ENCODE measurements around the gene BMAL1.

The BMAL1 gene

DNA sequence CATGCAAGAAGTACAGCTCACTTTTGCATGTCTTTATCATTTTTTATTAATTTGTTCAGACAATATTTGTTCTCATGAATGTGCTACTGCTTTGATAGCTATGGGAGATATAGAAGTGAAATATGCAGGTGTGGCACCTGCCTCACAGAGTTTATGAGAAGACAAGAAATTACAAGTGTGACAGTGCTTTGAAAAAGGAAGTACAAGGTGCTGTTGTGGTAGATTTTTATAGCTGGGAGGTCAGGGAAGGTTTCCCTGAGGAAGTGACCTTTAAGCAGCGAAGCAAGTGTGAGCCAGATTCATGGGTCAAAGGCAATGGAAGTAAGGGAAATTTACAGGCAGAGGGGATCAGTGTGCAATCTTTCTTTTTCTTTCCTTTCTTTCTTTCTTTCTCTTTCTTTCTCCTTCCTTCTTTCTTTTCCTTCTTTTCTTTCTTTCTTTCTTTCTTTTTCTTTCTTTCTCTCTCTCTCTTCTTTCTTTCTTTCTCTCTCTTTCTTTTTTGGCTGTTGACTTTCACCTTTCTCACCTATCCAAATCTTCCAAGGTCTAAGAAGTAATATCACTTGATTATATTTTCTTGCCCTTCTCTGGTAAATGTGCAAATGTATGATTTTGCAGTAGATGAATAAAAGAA is 6.4 kb upstream of the BMAL1 start:
- DNase-seq (ENCODE audit: low read depth): no peak
- no peak overlapping the region for H3K4me3 ChIP-seq (replicated peaks; ENCODE audit: low read depth, low read length)
- TF ChIP-seq, protein P1, sequence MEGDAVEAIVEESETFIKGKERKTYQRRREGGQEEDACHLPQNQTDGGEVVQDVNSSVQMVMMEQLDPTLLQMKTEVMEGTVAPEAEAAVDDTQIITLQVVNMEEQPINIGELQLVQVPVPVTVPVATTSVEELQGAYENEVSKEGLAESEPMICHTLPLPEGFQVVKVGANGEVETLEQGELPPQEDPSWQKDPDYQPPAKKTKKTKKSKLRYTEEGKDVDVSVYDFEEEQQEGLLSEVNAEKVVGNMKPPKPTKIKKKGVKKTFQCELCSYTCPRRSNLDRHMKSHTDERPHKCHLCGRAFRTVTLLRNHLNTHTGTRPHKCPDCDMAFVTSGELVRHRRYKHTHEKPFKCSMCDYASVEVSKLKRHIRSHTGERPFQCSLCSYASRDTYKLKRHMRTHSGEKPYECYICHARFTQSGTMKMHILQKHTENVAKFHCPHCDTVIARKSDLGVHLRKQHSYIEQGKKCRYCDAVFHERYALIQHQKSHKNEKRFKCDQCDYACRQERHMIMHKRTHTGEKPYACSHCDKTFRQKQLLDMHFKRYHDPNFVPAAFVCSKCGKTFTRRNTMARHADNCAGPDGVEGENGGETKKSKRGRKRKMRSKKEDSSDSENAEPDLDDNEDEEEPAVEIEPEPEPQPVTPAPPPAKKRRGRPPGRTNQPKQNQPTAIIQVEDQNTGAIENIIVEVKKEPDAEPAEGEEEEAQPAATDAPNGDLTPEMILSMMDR (IDR thresholded peaks at IDR 0.05; ENCODE audit: low read length, missing control alignments): no peak

DNA sequence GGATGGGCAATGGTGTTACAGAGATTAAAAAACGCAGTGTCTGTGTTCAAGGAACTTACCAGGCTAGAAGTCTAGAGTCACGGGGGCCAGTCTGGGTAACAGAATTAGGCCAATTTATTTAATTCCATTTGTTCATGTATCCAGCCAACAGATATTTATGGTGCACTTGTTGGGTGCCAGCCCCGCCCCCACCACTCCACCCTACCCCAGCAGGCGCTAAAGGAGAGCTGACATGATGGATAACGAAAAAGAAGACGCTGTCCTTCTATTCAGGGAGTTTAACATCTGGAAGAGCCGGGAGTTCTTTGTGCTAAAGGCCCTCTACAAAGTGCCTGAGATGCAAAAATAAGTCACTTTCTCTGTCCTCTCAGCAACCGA is 1.1 kb upstream of the BMAL1 start:
- no peak for DNase-seq (ENCODE audit: low read depth)
- H3K4me3 ChIP-seq (replicated peaks; ENCODE audit: low read depth, low read length): peak overlapping the region; percentile 80
- TF ChIP-seq, protein P1 (IDR thresholded peaks at IDR 0.05; ENCODE audit: low read length, missing control alignments): no peak

DNA sequence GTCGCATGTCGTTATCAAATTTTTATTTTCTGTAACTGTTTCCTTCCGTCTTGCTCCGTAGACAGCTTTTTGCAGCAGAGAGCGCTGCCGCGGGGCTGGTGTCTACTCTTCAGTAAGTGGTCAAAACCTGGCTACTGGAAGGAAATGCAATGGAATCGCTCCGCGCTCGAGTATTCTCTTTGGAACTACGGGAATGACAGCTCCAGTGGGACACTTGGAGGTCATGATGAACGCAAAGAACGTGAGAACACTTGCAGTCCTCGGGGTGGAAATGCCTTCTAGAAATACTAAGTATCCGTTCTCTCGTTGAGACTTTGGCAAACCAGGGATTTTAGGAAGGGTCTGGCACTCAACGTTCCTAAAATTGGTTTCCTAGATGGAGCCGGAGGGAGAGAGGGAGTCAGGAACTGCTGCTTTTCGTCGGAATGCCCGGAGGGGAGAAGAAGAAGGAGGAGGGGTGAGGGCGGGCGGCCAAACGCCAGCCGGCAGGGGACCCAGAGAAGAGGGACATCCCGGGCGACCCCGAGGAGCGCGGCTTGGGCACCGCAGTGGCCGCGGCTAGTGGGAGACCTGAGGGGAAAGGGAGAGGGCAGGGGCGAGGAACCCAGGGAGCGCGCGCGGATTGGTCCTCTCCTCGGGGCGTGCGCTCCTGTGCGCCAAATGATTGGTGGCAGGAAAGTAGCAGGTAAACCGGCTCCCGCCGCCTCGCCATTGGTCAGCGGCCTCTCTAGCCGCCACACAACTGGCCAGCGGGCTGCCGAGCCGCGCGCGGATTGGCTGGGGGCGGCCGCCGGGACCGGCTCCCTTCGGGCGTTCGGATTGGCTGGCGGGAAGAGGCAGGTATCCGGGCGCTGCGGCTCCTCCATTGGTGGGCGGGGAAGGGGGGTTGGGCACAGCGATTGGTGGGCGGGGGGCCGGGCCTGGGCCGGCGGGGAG is 490 bp upstream of the BMAL1 start:
- H3K4me3 ChIP-seq (replicated peaks; ENCODE audit: low read depth, low read length): peak overlapping the region; percentile 87
- DNase-seq (ENCODE audit: low read depth): peak; percentile 98
- TF ChIP-seq, protein P1 (IDR thresholded peaks at IDR 0.05; ENCODE audit: low read length, missing control alignments): no peak

DNA sequence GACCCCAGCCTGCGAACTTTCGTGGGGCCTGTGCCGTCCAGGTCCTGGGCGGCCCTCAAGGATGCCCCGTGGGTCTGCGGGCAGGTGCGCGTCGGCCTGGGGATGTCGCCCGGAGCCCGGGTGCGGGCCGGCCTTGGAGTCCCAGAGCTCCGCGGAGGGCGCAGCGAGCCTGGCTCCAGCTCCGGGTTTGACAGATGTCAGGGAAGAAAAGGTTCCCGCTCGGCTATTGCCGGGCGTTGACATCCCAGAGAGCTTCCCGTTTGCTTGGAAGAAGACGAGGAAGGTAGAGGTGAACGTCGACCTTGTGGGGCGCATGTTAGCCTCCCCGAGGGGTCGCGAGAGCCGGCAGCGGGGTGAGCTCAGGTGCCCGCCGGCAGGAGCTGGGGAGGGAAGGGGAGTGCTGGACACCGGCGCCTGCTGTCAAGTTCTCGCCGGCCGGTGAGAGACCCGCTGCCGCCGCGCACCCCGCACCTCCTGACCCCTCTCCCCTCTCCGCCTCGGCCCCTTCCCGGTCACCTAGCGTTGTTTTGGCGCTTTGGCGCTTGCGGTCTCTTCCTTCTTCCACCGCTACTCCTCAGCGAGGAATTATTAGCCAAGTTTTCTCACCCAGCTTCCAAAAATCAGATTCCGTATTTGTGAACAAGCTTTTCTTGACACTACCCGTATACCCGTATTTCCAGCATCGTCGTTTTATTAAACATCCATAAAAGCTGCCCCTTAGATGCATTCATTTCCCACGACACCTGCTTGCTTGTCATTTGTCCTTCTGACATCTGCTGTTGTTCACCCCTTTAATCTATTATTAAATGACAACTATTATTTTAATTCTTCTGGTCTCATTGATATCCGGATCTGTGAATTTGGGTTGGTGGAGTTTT is 1.3 kb downstream of the BMAL1 start:
- TF ChIP-seq, protein P1 (IDR thresholded peaks at IDR 0.05; ENCODE audit: low read length, missing control alignments): no peak
- DNase-seq (ENCODE audit: low read depth): no peak
- H3K4me3 ChIP-seq (replicated peaks; ENCODE audit: low read depth, low read length): peak overlapping the region; percentile 87

DNA sequence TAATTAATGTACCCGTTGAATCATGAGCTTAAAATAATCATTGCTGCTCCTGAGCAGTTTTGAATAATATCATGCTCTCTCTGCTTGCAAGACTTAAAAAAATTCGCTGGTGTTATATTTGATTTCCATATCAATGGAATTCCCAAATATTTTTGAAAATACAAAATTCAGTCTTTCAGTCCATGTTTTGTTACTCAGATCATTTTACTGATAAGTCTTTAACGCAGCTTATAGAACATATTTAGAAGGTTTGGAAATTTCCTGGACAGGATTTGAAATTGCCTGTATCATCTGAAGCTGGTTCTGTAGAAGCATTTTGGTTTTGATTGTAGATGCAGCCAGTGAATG is 1.9 kb downstream of the BMAL1 start:
- H3K4me3 ChIP-seq (replicated peaks; ENCODE audit: low read depth, low read length): no peak overlapping the region
- DNase-seq (ENCODE audit: low read depth): no peak
- TF ChIP-seq, protein P1 (IDR thresholded peaks at IDR 0.05; ENCODE audit: low read length, missing control alignments): no peak

DNA sequence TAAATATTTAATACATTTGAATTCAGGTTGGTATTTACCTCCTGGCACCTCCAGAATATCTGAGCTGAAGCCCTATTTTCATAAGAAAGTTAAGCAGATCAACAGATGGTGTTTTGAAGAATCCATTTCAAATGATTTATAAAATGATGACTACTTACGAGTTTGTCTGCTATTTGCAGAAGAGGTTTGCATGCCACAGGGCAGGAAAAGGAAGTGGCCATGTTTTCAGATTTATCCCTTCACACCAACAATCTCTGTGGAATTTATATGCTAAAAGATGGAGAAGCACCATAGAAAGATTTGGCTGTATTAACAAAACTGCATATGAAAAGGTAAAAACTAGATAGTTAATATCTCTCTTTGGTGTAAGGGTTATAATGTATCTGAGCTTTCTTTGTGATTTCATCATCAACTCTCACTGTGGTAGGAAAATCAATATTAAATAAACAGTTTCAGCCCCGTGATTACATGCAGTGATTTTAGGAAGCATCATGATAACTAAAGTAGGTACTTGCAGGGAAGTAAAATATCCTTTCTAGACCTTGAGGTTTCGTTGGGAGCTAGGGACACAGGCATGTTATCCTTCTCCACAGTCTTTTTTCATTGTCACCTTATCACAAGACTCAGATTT is 2.6 kb downstream of the BMAL1 start:
- no peak for DNase-seq (ENCODE audit: low read depth)
- H3K4me3 ChIP-seq (replicated peaks; ENCODE audit: low read depth, low read length): no peak overlapping the region
- TF ChIP-seq, protein P1 (IDR thresholded peaks at IDR 0.05; ENCODE audit: low read length, missing control alignments): no peak
